Psoas muscle (tissue), 8 donors: ENCODE data around the gene IRX6. TPM values are rescaled to one million over a fixed set of nuclear protein-coding genes. Genes with fewer than 3 reads are reported as not detected.

Experiments
- ATAC-seq, 4 donors: fragments of 200-7000 bp; cut with Tn5 transposase; one replicate each; pipeline ENCODE4 v1.9.1; 2020; ENCODE audit warnings: moderate library complexity in 3 of 4, mild to moderate bottlenecking in 2 of 4
- DNase-seq, 2 donors: peaks; one replicate each; pipeline ENCODE4 v3.0.0-alpha.2; 2020
- H3K27ac ChIP-seq: fragments of 200-600 bp; one replicate; pipeline ENCODE4 v1.8.0; 2022
- H3K27me3 ChIP-seq, 3 donors: fragments of 200-600 bp in 1 of 3; one replicate each; pipeline versions ENCODE4 v1.6.1 to v1.8.0; 2013 to 2022; ENCODE audit warnings: low read length in 2 of 3, mild to moderate bottlenecking in 2 of 3, moderate library complexity in 1 of 3; ENCODE audit not compliant: insufficient read depth in 3 of 3
- H3K36me3 ChIP-seq, 2 donors: fragments of 200-600 bp in 1 of 2; one replicate each; pipeline versions ENCODE4 v1.6.1 to v1.8.0; 2013 to 2022; ENCODE audit warnings: low read depth in 1 of 2, mild to moderate bottlenecking in 1 of 2, moderate library complexity in 1 of 2; ENCODE audit not compliant: insufficient read depth in 1 of 2
- H3K4me1 ChIP-seq: fragments of 200-600 bp; one replicate; pipeline ENCODE4 v1.8.0; 2022
- H3K4me3 ChIP-seq: fragments of 200-600 bp; one replicate; pipeline ENCODE4 v1.8.0; 2022; ENCODE audit warnings: mild to moderate bottlenecking
- H3K9me3 ChIP-seq: fragments of 200-600 bp; one replicate; pipeline ENCODE4 v1.8.0; 2022
- WGBS, 3 donors: extraction: QIAGEN DNeasy Blood & Tissue Kit; methylation state at CpG; one replicate each; pipeline versions ENCODE4 v1.1.6 to v1.1.7; 2013; 5-methylcytosine and 5-hydroxymethylcytosine counted together
- intact Hi-C, 2 donors: fragments of 100-400 bp; cut with DNase I; formaldehyde crosslinking; loops; one replicate each; pipeline versions ENCODE4 v1.11.0 to v1.14.2; 2022
- polyA plus RNA-seq, 3 donors: library from polyadenylated mRNA; stranded (reverse); fragments of 200-250 nt; gene quantifications; one replicate each; pipeline ENCODE4 v1.2.3, GENCODE V29; 2013
- total RNA-seq, 4 donors: library from RNA; stranded (reverse); fragmentation: NEBNext Ultra II Directional in 2 of 4; extraction: Animal tissue kit (Norgen Biotek cat#: 25700) in 2 of 4; gene quantifications; one replicate each; pipeline versions ENCODE4 v1.2.1 to v1.2.4, GENCODE V29; 2021 to 2023
- TF ChIP-seq, protein P1 (sequence below): fragments of 200-600 bp; IDR thresholded peaks from one replicate; pipeline ENCODE4 v1.8.0; 2022; ENCODE audit warnings: antibody characterized with exemption
- donor health status: healthy with polysubstance abuse.
- donor health status: DM: no; HTN: no; CAD: no; lungs with moderate emphysema.
- donor health status: Bipolar disorder and iron deficiency.
- donor health status: healthy.
- donor health status: DM: yes; HTN: yes; CAD: no.
- donor health status: DM: no; HTN: no; CAD: no.
- donor health status: DM: no; HTN: no; CAD: no.
- donor health status: DM: yes; HTN: yes; CAD: no.

Gene IRX6
- total and polyA plus RNA-seq, 7 donors: 0.32 to 6.1 (median 1.0) TPM

DNA sequence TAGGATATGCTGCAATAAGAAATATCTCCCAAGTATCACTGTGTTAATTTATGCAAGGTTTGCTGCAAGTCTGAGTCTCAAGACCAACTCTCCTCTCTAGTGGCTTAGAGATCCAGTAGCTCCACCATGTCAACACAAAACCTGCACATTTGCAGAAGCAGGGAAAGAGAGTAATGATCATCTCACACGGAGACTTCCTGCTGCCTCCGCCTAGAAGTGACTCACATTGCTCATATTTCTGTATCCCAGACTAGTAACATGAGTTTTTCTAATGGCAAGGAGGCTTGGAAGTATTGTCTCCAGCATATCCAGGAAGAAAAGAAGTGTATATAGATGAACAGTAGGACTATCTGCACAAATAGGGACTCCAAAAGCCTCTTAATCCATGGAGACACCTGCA lies 15.0 kb upstream of the IRX6 start:
- ATAC-seq (no peak), DNase-seq (no peak)
- Histone ChIP-seq H3K4me1 (no peaks in the 10 kb centered on the region), H3K4me3 (no peak overlapping the region), H3K9me3 (no peaks in the 10 kb centered on the region), H3K27ac (no peak overlapping the region), H3K27me3 (peaks cover 2 to 8% (median 6%) of the 10 kb centered on the region in 3 donors), H3K36me3 (no peaks in the 10 kb centered on the region)
- WGBS, 3 donors: 70 to 77% (median 72%) methylated on average over 2 of the region's 2 CpGs
- intact Hi-C loops: no loop called here
- TF ChIP-seq, protein P1, sequence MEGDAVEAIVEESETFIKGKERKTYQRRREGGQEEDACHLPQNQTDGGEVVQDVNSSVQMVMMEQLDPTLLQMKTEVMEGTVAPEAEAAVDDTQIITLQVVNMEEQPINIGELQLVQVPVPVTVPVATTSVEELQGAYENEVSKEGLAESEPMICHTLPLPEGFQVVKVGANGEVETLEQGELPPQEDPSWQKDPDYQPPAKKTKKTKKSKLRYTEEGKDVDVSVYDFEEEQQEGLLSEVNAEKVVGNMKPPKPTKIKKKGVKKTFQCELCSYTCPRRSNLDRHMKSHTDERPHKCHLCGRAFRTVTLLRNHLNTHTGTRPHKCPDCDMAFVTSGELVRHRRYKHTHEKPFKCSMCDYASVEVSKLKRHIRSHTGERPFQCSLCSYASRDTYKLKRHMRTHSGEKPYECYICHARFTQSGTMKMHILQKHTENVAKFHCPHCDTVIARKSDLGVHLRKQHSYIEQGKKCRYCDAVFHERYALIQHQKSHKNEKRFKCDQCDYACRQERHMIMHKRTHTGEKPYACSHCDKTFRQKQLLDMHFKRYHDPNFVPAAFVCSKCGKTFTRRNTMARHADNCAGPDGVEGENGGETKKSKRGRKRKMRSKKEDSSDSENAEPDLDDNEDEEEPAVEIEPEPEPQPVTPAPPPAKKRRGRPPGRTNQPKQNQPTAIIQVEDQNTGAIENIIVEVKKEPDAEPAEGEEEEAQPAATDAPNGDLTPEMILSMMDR: no peak

DNA sequence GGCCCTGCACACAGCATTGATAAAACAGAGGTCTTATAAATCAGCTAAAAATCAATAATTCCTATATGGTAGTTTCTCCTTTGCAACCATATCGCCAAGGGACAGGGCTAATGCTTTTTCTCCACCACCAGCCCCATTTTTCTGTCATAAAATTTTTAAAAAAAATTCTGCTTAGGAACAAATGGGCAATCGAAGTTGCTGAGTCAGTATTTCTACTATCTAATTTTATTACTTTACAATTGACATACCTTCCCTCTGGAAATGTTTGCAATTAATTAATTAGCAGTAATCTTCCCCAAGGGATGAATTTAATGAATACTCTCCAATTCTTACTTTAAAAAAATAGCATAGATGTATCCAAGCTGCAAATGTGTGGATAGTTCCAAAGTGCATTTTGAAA lies 1.7 kb upstream of the IRX6 start:
- intact Hi-C loops: loop anchor here in 1 of 2 donors (5.0 kb wide), 1 partner anchor 200 kb away; no protein-coding TSS in a partner anchor
- Histone ChIP-seq H3K9me3 (no peaks in the 10 kb centered on the region), H3K27ac (no peak overlapping the region), H3K27me3 (peaks cover 0 to 22% (median 0%) of the 10 kb centered on the region in 3 donors), H3K4me3 (no peak overlapping the region), H3K4me1 (no peaks in the 10 kb centered on the region), H3K36me3 (no peaks in the 10 kb centered on the region)
- TF ChIP-seq, protein P1: no peak
- WGBS, 3 donors: 83 to 89% (median 85%) methylated on average over 2 of the region's 2 CpGs
- DNase-seq (no peak), ATAC-seq (no peak)

- DNase-seq: no peak
These were observed 479 bp downstream of the IRX6 start for GRCh38 chr16:55324285-55325079.

GRCh38 chr16:55325080-55325447 lies 1.1 kb downstream of the IRX6 start:
- peak overlapping the region; percentile 61 for H3K4me3 ChIP-seq
- ATAC-seq: peak in 3 of 4 donors; percentile 20 to 44 (median 23)
- TF ChIP-seq, protein P1: no peak
- no peaks in the 10 kb centered on the region for H3K9me3 ChIP-seq
- peak overlapping the region; percentile 16 for H3K27ac ChIP-seq
- peaks cover 0 to 47% (median 0%) of the 10 kb centered on the region in 3 donors for H3K27me3 ChIP-seq
- no peaks in the 10 kb centered on the region for H3K4me1 ChIP-seq
- no peak for DNase-seq
- whole genome bisulfite sequencing, 3 donors: 4 to 8% (median 8%) methylated on average over 13 of the region's 13 CpGs
- no peaks in the 10 kb centered on the region for H3K36me3 ChIP-seq
- intact Hi-C loops: no loop called here

More at GRCh38 chr16:55324285-55325079, 479 bp downstream of the IRX6 start:
- WGBS, 3 donors: 0 to 1% (median 1%) methylated on average over 54 to 70 of the region's 70 CpGs
- ATAC-seq: peak; percentile 14 to 59 (median 35)
- TF ChIP-seq, protein P1: no peak
- Histone ChIP-seq H3K4me1 (no peaks in the 10 kb centered on the region), H3K27ac (peak overlapping the region; percentile 16), H3K36me3 (no peaks in the 10 kb centered on the region), H3K4me3 (peak overlapping the region; percentile 61), H3K9me3 (no peaks in the 10 kb centered on the region), H3K27me3 (peaks cover 0 to 43% (median 0%) of the 10 kb centered on the region in 3 donors)
- intact Hi-C loops: loop anchor here in 1 of 2 donors (5.0 kb wide), 1 partner anchor 202 kb away; no protein-coding TSS in a partner anchor
